GM19043 (cell line): ENCODE data around the gene EXOSC9.

Source experiments
- ATAC-seq: cut with Tn5 transposase; IDR thresholded peaks from one replicate; pipeline ENCODE4 v1.9.1; 2021; ENCODE audit warnings: low read depth; ENCODE audit not compliant: unreplicated experiment

Gene EXOSC9

GRCh38 chr4:121822796-121823504 is 21.8 kb downstream of the EXOSC9 start:
- peak; percentile 45 for ATAC-seq

GRCh38 chr4:121823505-121824170 is 22.5 kb downstream of the EXOSC9 start, which contains the start of gene CCNA2:
Gene CCNA2 (minus strand): TSS chr4:121823883. CDS start chr4:121823628, 255 bp downstream.
- peak; percentile 90 for ATAC-seq

- no peak for ATAC-seq
Measured at GRCh38 chr4:121824171-121824527, 23.0 kb downstream of the EXOSC9 start.

- no peak for ATAC-seq
Measured at GRCh38 chr4:121824950-121825349, 23.8 kb downstream of the EXOSC9 start.

- ATAC-seq, result no peak
Measured at GRCh38 chr4:121827853-121828252, 26.7 kb downstream of the EXOSC9 start.

- ATAC-seq, result no peak
Measured at GRCh38 chr4:121829511-121829910, 28.4 kb downstream of the EXOSC9 start.

GRCh38 chr4:121838136-121838535 is 37.0 kb downstream of the EXOSC9 start:
- ATAC-seq, result no peak

GRCh38 chr4:121842862-121843261 is 41.7 kb downstream of the EXOSC9 start:
- no peak for ATAC-seq

- no peak for ATAC-seq
Measured at GRCh38 chr4:121846662-121847061, 45.5 kb downstream of the EXOSC9 start.

GRCh38 chr4:121851354-121851753 is 50.2 kb downstream of the EXOSC9 start:
- ATAC-seq, result no peak

GRCh38 chr4:121860121-121860520 is 59.0 kb downstream of the EXOSC9 start:
- no peak for ATAC-seq

GRCh38 chr4:121861426-121861825 is 60.3 kb downstream of the EXOSC9 start:
- no peak for ATAC-seq

GRCh38 chr4:121863799-121864198 is 62.7 kb downstream of the EXOSC9 start:
- ATAC-seq, result no peak
